Smooth muscle cell (in vitro differentiated cells): Measurements from ENCODE around the gene SCAPER. TPM values are rescaled to one million over a fixed set of nuclear protein-coding genes. Genes with fewer than 3 reads are reported as not detected.

Experiments used
- DNase-seq: peaks from one replicate; lab custom pipeline; 2025; ENCODE audit not compliant: unreplicated experiment; lab: John Stamatoyannopoulos, UW
- H2AFZ ChIP-seq: fragments of 200-600 bp; sonication (generic); 2 replicates; pipeline ENCODE4 v1.6.0; 2016; ENCODE audit warnings: antibody characterized with exemption, low read depth, mild to moderate bottlenecking
- H3F3A ChIP-seq: fragments of 200-600 bp; sonication (generic); 2 replicates; pipeline ENCODE4 v1.6.0; 2017; ENCODE audit warnings: antibody characterized with exemption, low read depth
- H3K27ac ChIP-seq: fragments of 200-600 bp; sonication (generic); 2 replicates; pipeline ENCODE4 v1.5.1; 2016; ENCODE audit warnings: low read depth, mild to moderate bottlenecking
- H3K27me3 ChIP-seq: fragments of 200-600 bp; sonication (generic); 2 replicates; pipeline ENCODE4 v1.6.1; 2016; ENCODE audit warnings: low read depth, mild to moderate bottlenecking
- H3K36me3 ChIP-seq: fragments of 200-600 bp; sonication (generic); 2 replicates; pipeline ENCODE4 v1.5.1; 2016; ENCODE audit warnings: low read depth
- H3K4me1 ChIP-seq: fragments of 200-600 bp; sonication (generic); 2 replicates; pipeline ENCODE4 v1.5.1; 2016; ENCODE audit warnings: low read depth
- H3K4me2 ChIP-seq: fragments of 200-600 bp; sonication (generic); 2 replicates; pipeline ENCODE4 v1.6.0; 2016; ENCODE audit warnings: mild to moderate bottlenecking
- H3K4me3 ChIP-seq: fragments of 200-600 bp; sonication (generic); 2 replicates; pipeline ENCODE4 v1.5.1; 2016; ENCODE audit warnings: mild to moderate bottlenecking
- H3K79me2 ChIP-seq: fragments of 200-600 bp; sonication (generic); 2 replicates; pipeline ENCODE4 v1.6.0; 2016; ENCODE audit warnings: low read depth, mild to moderate bottlenecking
- H3K9ac ChIP-seq: fragments of 200-600 bp; sonication (generic); 2 replicates; pipeline ENCODE4 v1.6.0; 2016; ENCODE audit warnings: low read depth
- H3K9me3 ChIP-seq: fragments of 200-600 bp; sonication (generic); replicated peaks from 2 replicates; pipeline ENCODE4 v1.5.1; 2016; ENCODE audit warnings: low read depth
- H4K20me1 ChIP-seq: fragments of 200-600 bp; sonication (generic); 2 replicates; pipeline ENCODE4 v1.6.0; 2016; ENCODE audit warnings: low read depth
- WGBS: methylation state at CpG from one replicate; pipeline ENCODE4 v1.1.7; 2016; ENCODE audit warnings: low lambda C conversion rate; 5-methylcytosine and 5-hydroxymethylcytosine counted together
- polyA plus RNA-seq: library from polyadenylated mRNA; unstranded; fragments of >200 nt; fragmentation: Nextera tagmentation; extraction: Ambion mirVana; gene quantifications from 2 replicates; pipeline ENCODE4 v1.2.1, GENCODE V29; 2016
- total RNA-seq: library from RNA; depleted of rRNA; stranded (reverse); fragments of >200 nt; gene quantifications from 2 replicates; pipeline ENCODE4 v1.2.3, GENCODE V29; 2014
- TF ChIP-seq, protein P1 (sequence below): fragments of 200-600 bp; sonication (generic); IDR thresholded peaks from 2 replicates; pipeline ENCODE4 v1.5.1; 2017; ENCODE audit warnings: borderline replicate concordance, mild to moderate bottlenecking, antibody characterized with exemption; ENCODE audit not compliant: insufficient read depth, poor library complexity, severe bottlenecking

The SCAPER gene
- total and polyA plus RNA-seq, 2 experiments from 2014 or later, result 6.6 to 34.3 TPM

DNA sequence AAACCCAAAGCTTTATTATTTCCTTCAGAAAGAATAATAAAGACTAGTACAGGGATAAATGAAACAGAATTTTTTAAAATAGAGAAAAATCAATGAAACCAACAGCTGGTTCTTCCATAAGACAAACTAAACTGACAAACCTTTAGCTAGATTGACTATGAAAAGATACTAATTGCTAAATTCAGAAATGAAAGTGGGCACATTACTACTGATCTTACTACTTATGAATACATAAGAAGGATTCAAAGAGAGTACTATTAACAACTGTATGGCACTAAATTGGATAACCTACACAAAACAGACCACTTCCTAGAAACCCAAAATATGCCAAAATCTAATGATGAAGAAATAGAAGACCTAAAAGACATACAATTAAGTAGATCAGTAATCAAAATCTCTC lies 290.4 kb downstream of the SCAPER start:
- no peak overlapping the region for H2AFZ ChIP-seq
- H3F3A ChIP-seq, result no peaks in the 10 kb centered on the region
- no peaks in the 10 kb centered on the region for H3K79me2 ChIP-seq
- no peaks in the 10 kb centered on the region for H3K27me3 ChIP-seq
- no peaks in the 10 kb centered on the region for H3K9me3 ChIP-seq
- no peak overlapping the region for H3K9ac ChIP-seq
- peaks cover 4% of the 10 kb centered on the region for H3K36me3 ChIP-seq
- H3K4me2 ChIP-seq, result no peak overlapping the region
- H3K4me3 ChIP-seq, result no peak overlapping the region
- TF ChIP-seq, protein P1, sequence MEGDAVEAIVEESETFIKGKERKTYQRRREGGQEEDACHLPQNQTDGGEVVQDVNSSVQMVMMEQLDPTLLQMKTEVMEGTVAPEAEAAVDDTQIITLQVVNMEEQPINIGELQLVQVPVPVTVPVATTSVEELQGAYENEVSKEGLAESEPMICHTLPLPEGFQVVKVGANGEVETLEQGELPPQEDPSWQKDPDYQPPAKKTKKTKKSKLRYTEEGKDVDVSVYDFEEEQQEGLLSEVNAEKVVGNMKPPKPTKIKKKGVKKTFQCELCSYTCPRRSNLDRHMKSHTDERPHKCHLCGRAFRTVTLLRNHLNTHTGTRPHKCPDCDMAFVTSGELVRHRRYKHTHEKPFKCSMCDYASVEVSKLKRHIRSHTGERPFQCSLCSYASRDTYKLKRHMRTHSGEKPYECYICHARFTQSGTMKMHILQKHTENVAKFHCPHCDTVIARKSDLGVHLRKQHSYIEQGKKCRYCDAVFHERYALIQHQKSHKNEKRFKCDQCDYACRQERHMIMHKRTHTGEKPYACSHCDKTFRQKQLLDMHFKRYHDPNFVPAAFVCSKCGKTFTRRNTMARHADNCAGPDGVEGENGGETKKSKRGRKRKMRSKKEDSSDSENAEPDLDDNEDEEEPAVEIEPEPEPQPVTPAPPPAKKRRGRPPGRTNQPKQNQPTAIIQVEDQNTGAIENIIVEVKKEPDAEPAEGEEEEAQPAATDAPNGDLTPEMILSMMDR, result no peak
- no peaks in the 10 kb centered on the region for H4K20me1 ChIP-seq
- H3K27ac ChIP-seq, result no peak overlapping the region
- H3K4me1 ChIP-seq, result no peaks in the 10 kb centered on the region
- DNase-seq, result no peak

DNA sequence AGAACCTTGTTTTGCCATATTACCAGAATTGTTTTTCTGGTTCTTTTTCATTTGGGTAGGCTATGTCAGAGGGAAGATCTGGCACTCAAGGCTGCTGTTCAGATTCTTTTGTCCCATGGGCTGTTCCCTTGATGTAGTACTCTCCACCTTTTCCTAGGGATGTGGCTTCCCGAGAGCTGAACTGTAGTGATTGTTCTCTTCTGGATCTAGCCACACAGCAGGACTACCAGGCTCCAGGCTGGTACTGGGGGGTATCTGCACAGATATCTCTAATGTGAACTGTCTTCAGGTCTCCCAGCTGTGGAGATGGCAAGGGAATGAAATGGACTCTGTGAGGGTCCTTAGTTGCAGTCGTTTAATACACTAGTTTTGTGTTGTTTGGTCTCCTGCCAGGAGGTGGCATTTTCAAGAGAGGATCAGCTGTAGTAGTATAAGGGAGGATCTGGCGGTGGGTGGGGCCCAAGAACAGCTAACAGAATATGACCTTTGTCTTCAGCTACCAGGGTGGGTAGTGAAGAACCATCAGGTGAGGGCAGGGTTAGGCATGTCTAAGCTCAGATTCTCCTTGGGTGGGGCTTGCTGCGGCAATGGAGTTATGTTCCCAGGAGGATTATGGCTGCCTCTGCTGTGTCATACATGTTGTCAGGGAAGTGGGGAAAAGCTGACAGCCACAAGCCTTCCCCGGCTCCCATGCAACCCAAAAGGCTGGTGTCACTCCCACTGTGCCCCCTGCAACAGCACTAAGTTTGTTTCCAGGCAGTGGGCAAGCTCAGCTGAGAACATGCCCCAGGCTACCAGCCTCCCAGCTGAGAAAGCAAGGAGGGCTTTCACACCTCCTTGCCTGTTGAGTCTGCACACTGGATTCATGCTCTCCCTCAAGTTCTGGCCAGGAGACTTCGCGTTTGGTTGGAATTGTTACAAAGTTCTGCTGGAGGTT lies 316.1 kb downstream of the SCAPER start:
- Histone ChIP-seq H3F3A (no peaks in the 10 kb centered on the region), H3K36me3 (no peaks in the 10 kb centered on the region), H3K4me1 (no peaks in the 10 kb centered on the region), H3K27me3 (no peaks in the 10 kb centered on the region), H3K79me2 (no peaks in the 10 kb centered on the region), H3K9ac (no peak overlapping the region), H2AFZ (no peak overlapping the region), H3K4me2 (no peak overlapping the region), H3K9me3 (no peaks in the 10 kb centered on the region), H3K27ac (no peak overlapping the region), H3K4me3 (no peak overlapping the region), H4K20me1 (no peaks in the 10 kb centered on the region)
- no peak for DNase-seq
- WGBS, result 94% methylated on average over 7 of the region's 7 CpGs
- TF ChIP-seq, protein P1, result no peak

DNA sequence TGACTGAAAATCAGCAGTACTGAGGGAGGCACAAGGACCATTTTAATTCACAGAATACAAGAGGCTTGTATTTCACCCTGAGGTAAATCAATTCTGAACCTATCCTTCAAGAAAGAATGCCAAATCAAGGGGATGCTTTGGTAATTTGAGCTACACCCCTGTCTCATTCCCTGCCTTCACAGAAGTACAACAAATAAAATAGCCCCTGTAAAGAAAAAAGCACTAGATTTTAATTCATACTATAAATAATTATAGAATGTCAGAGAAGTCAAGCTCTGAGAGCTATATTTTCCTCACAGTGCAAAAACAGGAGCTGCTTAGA lies 319.6 kb downstream of the SCAPER start:
- Histone ChIP-seq H3K79me2 (no peaks in the 10 kb centered on the region), H3K27me3 (no peaks in the 10 kb centered on the region), H3K9ac (no peak overlapping the region), H4K20me1 (no peaks in the 10 kb centered on the region), H3F3A (no peaks in the 10 kb centered on the region), H3K36me3 (no peaks in the 10 kb centered on the region), H3K27ac (no peak overlapping the region), H3K4me3 (no peak overlapping the region), H3K9me3 (peaks cover 5% of the 10 kb centered on the region), H3K4me1 (no peaks in the 10 kb centered on the region), H2AFZ (no peak overlapping the region), H3K4me2 (no peak overlapping the region)
- TF ChIP-seq, protein P1, result no peak
- DNase-seq, result no peak
